GM19023 (cell line): ENCODE measurements around the gene PCDHGA11.
"Not testable (repeated sequence)": the region's sequence is repeated elsewhere in the genome, so short reads cannot be mapped to it uniquely, and the experiment has no call there.

Experiments
- ATAC-seq: cut with Tn5 transposase; IDR thresholded peaks from one replicate; pipeline ENCODE4 v1.9.1; 2021; ENCODE audit warnings: mild to moderate bottlenecking, moderate library complexity; ENCODE audit not compliant: unreplicated experiment

PCDHGA11 gene

DNA sequence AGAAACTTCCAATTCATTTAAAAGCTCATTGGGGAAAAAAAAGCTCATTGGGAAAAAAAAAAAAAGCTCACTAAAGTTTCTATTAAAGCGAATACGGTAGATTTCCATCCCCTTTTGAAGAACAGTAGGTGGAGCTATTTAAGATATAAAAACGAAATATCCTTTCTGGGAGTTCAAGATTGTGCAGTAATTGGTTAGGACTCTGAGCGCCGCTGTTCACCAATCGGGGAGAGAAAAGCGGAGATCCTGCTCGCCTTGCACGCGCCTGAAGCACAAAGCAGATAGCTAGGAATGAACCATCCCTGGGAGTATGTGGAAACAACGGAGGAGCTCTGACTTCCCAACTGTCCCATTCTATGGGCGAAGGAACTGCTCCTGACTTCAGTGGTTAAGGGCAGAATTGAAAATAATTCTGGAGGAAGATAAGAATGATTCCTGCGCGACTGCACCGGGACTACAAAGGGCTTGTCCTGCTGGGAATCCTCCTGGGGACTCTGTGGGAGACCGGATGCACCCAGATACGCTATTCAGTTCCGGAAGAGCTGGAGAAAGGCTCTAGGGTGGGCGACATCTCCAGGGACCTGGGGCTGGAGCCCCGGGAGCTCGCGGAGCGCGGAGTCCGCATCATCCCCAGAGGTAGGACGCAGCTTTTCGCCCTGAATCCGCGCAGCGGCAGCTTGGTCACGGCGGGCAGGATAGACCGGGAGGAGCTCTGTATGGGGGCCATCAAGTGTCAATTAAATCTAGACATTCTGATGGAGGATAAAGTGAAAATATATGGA is 9.7 kb downstream of the PCDHGA11 start, which contains the start of gene PCDHGA12:
Gene PCDHGA12, plus strand, starts transcription at position 176 of the 782 bp plus-strand sequence. Its CDS starts 253 bp downstream, at position 429.
- ATAC-seq = peak; percentile 63

DNA sequence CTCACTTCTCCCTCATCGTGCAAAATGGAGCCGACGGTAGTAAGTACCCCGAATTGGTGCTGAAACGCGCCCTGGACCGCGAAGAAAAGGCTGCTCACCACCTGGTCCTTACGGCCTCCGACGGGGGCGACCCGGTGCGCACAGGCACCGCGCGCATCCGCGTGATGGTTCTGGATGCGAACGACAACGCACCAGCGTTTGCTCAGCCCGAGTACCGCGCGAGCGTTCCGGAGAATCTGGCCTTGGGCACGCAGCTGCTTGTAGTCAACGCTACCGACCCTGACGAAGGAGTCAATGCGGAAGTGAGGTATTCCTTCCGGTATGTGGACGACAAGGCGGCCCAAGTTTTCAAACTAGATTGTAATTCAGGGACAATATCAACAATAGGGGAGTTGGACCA is 10.4 kb downstream of the PCDHGA11 start:
- ATAC-seq = no peak

DNA sequence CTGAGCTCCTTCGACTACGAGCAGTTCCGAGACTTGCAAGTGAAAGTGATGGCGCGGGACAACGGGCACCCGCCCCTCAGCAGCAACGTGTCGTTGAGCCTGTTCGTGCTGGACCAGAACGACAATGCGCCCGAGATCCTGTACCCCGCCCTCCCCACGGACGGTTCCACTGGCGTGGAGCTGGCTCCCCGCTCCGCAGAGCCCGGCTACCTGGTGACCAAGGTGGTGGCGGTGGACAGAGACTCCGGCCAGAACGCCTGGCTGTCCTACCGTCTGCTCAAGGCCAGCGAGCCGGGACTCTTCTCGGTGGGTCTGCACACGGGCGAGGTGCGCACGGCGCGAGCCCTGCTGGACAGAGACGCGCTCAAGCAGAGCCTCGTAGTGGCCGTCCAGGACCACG is 11.5 kb downstream of the PCDHGA11 start:
- ATAC-seq = not testable (repeated sequence)

DNA sequence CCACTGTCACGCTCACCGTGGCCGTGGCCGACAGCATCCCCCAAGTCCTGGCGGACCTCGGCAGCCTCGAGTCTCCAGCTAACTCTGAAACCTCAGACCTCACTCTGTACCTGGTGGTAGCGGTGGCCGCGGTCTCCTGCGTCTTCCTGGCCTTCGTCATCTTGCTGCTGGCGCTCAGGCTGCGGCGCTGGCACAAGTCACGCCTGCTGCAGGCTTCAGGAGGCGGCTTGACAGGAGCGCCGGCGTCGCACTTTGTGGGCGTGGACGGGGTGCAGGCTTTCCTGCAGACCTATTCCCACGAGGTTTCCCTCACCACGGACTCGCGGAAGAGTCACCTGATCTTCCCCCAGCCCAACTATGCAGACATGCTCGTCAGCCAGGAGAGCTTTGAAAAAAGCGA is 11.9 kb downstream of the PCDHGA11 start:
- ATAC-seq = not testable (repeated sequence)

DNA sequence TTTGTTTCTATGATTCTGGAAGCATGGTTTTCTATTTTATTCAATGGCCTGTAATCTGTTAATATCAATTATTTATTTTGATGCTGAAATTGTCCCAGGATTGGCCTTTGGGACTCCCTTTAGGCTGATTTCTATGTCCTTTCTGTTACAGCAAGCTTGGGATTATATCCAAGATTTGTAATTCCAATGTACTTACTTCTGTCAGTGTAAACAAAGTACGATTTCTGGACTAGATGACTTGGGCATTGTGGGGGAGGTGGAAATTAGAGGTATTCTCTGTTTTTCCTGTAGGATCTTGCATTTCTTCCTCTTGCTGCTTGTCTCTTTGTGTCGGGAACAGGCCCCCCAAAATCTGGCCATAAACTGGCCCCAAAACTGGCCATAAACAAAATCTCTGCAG is 13.2 kb downstream of the PCDHGA11 start:
- no peak for ATAC-seq

DNA sequence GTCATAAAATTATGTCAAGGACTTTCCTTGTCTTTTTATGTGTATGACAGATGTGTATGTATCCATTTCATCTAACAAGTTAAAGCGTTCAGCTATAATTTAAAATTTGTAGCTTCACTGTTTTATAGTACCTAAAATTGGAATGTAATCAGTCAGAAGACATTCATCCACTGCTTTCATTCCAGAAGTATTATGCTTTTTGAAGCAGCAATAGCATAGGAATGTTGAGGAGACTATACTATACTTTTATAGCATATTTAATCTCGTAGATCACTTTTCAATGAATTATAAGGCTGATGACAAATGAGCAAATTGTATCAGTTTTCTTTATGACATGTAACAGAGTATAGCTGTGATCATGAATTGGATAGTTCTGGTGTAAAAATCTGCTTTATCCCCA is 16.4 kb downstream of the PCDHGA11 start:
- no peak for ATAC-seq

DNA sequence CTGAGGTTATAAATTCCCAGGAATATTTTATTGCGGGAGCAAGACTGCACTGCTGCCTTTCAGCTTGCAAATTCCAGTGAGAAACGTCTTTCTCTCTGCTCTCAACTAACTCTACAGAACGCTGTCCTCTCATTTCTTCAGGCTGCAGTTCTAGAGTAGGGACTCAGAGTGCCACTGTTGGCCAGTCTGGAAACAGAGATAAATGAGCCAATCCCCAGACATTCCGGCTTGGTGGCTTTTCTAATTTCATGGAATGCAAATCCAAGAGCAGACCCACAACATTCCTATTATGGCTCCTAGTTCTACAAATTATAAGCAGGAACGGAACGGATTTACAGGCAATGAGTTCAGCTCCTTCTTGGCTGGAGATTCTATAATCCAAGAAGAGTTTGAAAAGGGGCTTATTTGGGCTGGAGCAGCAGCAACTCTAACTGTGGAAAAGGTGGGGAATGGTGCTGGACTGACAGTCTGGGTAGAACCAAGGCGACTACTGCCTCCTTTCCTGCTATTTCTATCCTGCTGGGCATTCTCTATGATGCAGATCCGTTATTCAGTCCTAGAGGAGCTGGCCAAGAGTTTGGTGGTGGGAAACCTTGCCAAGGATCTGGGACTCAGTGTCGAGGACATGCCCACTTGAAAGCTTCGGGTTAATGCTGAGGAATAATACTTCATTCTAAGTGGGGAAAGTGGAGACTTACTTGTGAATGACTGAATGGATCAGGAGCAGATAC is 18.7 kb downstream of the PCDHGA11 start:
- no peak for ATAC-seq

DNA sequence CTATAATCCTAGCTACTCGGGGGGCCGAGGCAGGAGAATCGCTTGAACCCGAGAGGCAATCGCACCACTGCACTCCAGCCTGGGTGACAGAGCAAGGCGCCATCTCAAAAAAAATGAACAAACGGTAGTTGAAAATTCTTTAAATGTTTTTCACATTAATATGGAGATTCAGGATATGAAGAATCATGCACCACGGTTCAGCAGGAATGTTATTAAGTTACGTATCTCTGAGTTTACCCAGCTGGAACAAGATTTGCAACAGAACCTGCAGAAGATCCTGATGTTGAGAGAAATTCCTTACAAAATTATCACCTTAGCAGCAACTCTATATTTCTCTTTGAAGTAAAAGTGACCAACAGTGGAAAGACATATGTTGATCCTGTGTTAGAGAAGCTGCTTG is 19.5 kb downstream of the PCDHGA11 start:
- ATAC-seq = no peak

DNA sequence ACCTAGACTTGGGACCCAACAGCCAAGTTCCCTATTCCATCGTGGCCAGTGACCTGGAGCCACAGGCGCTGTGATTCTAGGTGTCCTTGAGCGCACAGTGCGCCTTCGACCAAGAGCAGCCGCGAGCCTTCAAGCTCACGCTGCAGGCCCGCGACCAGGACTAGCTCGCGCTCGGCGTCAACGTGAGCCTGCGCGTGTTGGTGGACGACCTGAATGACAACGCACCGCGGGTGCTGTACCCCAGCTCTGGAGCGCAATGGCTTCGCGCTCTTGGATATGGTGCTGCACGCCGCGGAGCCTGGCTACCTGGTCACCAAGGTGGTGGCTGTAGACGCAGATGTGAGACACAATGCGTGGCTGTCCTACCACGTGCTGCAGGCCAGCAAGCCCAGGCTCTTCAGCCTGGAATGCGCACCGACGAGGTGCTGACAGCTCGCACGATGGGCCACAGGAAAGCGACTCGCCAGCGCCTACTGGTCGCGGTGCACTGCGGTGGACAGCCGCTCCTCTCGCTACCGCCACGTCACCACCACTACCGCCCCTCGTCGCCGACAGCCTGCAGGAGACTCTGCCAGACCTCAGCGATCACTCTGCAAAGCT is 20.8 kb downstream of the PCDHGA11 start:
- no peak for ATAC-seq

DNA sequence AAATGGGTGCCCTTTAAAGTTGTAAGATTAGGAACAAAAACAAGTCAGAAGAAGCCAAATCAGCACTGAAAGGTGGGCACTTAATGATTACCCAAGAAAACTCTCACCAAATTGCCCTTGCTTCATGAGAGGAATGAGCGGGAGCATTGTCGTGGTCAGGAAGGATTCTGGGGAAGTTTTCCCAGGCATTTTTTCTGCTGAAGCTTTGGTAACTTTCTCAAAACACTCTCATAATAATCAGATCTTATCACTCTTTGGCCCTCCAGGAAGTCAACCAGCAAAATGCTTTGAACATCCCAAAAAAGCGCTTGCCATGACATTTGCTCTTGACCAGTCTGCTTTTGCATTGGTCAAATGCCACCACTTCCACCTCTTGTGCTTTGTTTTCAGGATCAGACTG is 44.5 kb downstream of the PCDHGA11 start:
- ATAC-seq = no peak
